ENCODE measurements around the gene SLC41A3.
"Not testable (repeated sequence)": the region's sequence is repeated elsewhere in the genome, so short reads cannot be mapped to it uniquely, and the experiment has no call there.

The SLC41A3 gene

DNA sequence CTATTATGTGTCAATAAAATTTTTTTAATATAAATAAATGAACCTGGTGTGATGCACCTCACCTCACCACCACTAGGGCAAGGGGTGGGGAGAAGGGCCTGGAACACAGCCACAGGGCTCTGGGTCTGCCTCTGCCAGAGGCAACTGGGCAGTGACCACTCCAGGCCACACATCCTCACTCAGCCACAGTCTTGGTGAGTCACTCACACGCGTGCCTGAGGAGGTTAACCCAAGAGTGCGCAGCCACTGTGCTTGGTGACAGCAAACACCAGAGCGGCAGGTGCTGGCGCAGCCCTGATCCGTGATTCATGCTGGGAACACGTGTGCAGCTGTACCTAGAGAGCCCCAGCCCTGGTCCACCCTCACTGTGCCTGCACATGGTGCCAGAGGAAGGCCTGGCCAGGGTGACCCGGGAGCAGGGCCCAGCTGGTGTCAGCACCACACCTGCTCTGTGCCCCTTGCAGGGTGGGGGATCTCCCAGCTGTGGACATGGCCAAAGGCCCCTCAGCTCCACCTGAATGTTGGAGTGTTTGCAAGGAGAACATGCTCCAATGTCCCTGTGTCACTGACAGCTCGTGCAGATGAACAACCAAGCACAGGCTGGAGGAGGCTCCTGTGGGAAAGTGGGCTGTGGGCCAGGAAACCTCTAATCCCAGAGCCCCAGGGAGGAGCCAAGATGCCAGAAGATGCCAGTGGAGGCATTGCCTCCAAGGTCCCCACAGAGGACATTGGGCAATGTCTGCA lies 2.1 kb downstream of the SLC41A3 start:
- TF ChIP-seq CTCF (IDR thresholded peaks at IDR 0.05; ENCODE audit: borderline replicate concordance, insufficient read depth, low read depth, low read length) = peak; percentile 30; the same call in 1 of the 2 replicates
- no peak overlapping the region for H3K4me3 ChIP-seq (ENCODE audit: low read depth, low read length)

DNA sequence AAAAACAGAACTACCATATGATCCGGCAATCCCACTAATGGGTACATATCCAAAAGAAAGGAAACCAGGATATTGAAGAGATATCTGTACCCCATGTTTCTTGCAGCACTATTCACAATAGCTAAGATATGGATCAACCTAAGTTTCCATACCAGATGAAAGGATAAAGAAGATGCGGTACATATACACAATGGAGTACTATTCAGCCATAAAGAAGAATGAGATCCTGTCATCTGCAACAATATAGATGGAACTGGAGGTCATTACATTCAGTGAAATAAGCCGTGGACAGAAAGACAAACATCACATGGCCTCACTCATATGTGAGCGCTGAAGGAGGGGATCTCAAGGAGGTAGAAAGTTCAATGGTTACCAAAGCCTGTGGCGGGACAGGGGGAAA lies 3.0 kb downstream of the SLC41A3 start:
- no peak overlapping the region for H3K4me3 ChIP-seq (ENCODE audit: low read depth, low read length)
- no peak for TF ChIP-seq CTCF (IDR thresholded peaks at IDR 0.05; ENCODE audit: borderline replicate concordance, insufficient read depth, low read depth, low read length)

GRCh38 chr3:126078866-126079265 lies 5.1 kb downstream of the SLC41A3 start:
- no peak for TF ChIP-seq CTCF (IDR thresholded peaks at IDR 0.05; ENCODE audit: borderline replicate concordance, insufficient read depth, low read depth, low read length)
- H3K4me3 ChIP-seq (ENCODE audit: low read depth, low read length) = no peak overlapping the region

DNA sequence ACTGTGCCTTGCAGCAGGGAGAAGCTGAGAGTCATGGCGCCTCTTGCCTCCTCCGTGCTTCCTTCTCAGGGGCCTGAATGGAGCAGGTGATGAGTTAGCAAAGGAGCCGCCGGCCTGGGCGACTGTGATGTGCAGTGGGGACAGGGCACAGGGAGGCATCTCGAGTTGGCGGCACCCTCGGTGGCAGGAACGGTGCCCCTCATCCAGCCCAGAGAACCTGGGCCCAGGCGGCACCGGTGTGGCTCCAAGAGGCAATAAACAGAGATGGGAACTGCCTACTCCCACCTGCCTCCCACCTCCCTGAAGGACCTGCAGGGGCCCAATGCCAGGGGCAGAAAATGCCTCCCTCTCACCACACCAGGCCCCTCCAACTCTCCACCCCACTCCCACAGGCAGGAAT lies 6.2 kb downstream of the SLC41A3 start:
- no peak for TF ChIP-seq CTCF (IDR thresholded peaks at IDR 0.05; ENCODE audit: borderline replicate concordance, insufficient read depth, low read depth, low read length)
- H3K4me3 ChIP-seq (ENCODE audit: low read depth, low read length) = no peak overlapping the region

GRCh38 chr3:126076140-126076539 lies 7.8 kb downstream of the SLC41A3 start:
- H3K4me3 ChIP-seq (ENCODE audit: low read depth, low read length) = no peak overlapping the region
- no peak for TF ChIP-seq CTCF (IDR thresholded peaks at IDR 0.05; ENCODE audit: borderline replicate concordance, insufficient read depth, low read depth, low read length)

GRCh38 chr3:126070146-126070545 lies 13.8 kb downstream of the SLC41A3 start:
- no peak for TF ChIP-seq CTCF (IDR thresholded peaks at IDR 0.05; ENCODE audit: borderline replicate concordance, insufficient read depth, low read depth, low read length)
- no peak overlapping the region for H3K4me3 ChIP-seq (ENCODE audit: low read depth, low read length)

- H3K4me3 ChIP-seq (ENCODE audit: low read depth, low read length) = no peak overlapping the region
- TF ChIP-seq CTCF (IDR thresholded peaks at IDR 0.05; ENCODE audit: borderline replicate concordance, insufficient read depth, low read depth, low read length) = no peak
These were observed 16.0 kb downstream of the SLC41A3 start for GRCh38 chr3:126067959-126068358.

- H3K4me3 ChIP-seq (ENCODE audit: low read depth, low read length) = not testable (repeated sequence)
These were observed 17.2 kb downstream of the SLC41A3 start for GRCh38 chr3:126066676-126067075.

Data from GM12875 (cell line).